ENCODE results near the gene TRIM63. TPM values are rescaled to one million over a fixed set of nuclear protein-coding genes. Genes with fewer than 3 reads are reported as not detected.
A peak's percentile ranks its signal among the peaks of the same experiment; 100 is the strongest.

The TRIM63 gene
- total RNA-seq, 1 experiment from 2014 or later = not detected

GRCh38 chr1:26111530-26112406, 44.3 kb upstream of the TRIM63 start, which contains the start of gene PDIK1L (continued):
- TF ChIP-seq SP1 (CRISPR knock-in tag; conservative IDR thresholded peaks at IDR 0.05) (peak; percentile 89), USF1 (CRISPR knock-in tag; IDR thresholded peaks at IDR 0.05) (peak; percentile 56; the same call in 1 of the 2 replicates)
- TF ChIP-seq, protein P1, sequence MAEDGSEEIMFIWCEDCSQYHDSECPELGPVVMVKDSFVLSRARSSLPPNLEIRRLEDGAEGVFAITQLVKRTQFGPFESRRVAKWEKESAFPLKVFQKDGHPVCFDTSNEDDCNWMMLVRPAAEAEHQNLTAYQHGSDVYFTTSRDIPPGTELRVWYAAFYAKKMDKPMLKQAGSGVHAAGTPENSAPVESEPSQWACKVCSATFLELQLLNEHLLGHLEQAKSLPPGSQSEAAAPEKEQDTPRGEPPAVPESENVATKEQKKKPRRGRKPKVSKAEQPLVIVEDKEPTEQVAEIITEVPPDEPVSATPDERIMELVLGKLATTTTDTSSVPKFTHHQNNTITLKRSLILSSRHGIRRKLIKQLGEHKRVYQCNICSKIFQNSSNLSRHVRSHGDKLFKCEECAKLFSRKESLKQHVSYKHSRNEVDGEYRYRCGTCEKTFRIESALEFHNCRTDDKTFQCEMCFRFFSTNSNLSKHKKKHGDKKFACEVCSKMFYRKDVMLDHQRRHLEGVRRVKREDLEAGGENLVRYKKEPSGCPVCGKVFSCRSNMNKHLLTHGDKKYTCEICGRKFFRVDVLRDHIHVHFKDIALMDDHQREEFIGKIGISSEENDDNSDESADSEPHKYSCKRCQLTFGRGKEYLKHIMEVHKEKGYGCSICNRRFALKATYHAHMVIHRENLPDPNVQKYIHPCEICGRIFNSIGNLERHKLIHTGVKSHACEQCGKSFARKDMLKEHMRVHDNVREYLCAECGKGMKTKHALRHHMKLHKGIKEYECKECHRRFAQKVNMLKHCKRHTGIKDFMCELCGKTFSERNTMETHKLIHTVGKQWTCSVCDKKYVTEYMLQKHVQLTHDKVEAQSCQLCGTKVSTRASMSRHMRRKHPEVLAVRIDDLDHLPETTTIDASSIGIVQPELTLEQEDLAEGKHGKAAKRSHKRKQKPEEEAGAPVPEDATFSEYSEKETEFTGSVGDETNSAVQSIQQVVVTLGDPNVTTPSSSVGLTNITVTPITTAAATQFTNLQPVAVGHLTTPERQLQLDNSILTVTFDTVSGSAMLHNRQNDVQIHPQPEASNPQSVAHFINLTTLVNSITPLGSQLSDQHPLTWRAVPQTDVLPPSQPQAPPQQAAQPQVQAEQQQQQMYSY (CRISPR knock-in tag; IDR thresholded peaks at IDR 0.05) = 0 out of 2 replicates have a peak, but pooled peaks have one; percentile 6

GRCh38 chr1:26110731-26111529, 43.5 kb upstream of the TRIM63 start:
- Mint-ChIP-seq H3K4me1 (peaks cover 25% of the 10 kb centered on the region), H3K27me3 (ENCODE audit: low read depth) (peaks cover 17% of the 10 kb centered on the region), H3K4me3 (peak overlapping the region; percentile 92), H3K36me3 (peaks cover 6% of the 10 kb centered on the region; the same call in 1 of the 2 replicates), H3K9me3 (no peaks in the 10 kb centered on the region), H3K27ac (peak overlapping the region; percentile 63; the same call in 1 of the 2 replicates)
- peak; percentile 79 for DNase-seq (ENCODE audit: low spot score)
- POLR2A ChIA-PET = interaction anchor here (0.6 to 2.0 kb wide), 3 partner anchors 28 to 54 kb away, joined by 3 to 9 read pairs (median 3); no protein-coding TSS in a partner anchor
- peak; percentile 42 for ATAC-seq
- CTCF ChIA-PET = interaction anchor here (0.8 to 5.1 kb wide), 3 partner anchors 31 to 123 kb away, joined by 3 to 41 read pairs (median 7); partner anchors contain the start of gene CEP85
- TF ChIP-seq, protein P2, sequence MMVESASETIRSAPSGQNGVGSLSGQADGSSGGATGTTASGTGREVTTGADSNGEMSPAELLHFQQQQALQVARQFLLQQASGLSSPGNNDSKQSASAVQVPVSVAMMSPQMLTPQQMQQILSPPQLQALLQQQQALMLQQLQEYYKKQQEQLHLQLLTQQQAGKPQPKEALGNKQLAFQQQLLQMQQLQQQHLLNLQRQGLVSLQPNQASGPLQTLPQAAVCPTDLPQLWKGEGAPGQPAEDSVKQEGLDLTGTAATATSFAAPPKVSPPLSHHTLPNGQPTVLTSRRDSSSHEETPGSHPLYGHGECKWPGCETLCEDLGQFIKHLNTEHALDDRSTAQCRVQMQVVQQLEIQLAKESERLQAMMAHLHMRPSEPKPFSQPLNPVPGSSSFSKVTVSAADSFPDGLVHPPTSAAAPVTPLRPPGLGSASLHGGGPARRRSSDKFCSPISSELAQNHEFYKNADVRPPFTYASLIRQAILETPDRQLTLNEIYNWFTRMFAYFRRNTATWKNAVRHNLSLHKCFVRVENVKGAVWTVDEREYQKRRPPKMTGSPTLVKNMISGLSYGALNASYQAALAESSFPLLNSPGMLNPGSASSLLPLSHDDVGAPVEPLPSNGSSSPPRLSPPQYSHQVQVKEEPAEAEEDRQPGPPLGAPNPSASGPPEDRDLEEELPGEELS (CRISPR knock-in tag; IDR thresholded peaks at IDR 0.05) = peak; percentile 36; the same call in 1 of the 2 replicates
- TF ChIP-seq AR (CRISPR knock-in tag; IDR thresholded peaks at IDR 0.05) (no peak), ATF6 (CRISPR knock-in tag; IDR thresholded peaks at IDR 0.05) (no peak), E2F4 (CRISPR knock-in tag; IDR thresholded peaks at IDR 0.05; ENCODE audit: borderline replicate concordance, low read depth) (no peak), NR2C2 (CRISPR knock-in tag; IDR thresholded peaks at IDR 0.05) (no peak), ZNF396 (CRISPR knock-in tag; IDR thresholded peaks at IDR 0.05; ENCODE audit: borderline replicate concordance) (no peak), KAT7 (CRISPR knock-in tag; IDR thresholded peaks at IDR 0.05; ENCODE audit: borderline replicate concordance) (no peak), E2F1 (CRISPR knock-in tag; IDR thresholded peaks at IDR 0.05) (0 out of 2 replicates have a peak, but pooled peaks have one; percentile 13), USF1 (CRISPR knock-in tag; IDR thresholded peaks at IDR 0.05) (no peak), PREB (CRISPR knock-in tag; IDR thresholded peaks at IDR 0.05; ENCODE audit: borderline replicate concordance) (no peak), CBFB (CRISPR knock-in tag; IDR thresholded peaks at IDR 0.05; ENCODE audit: low read depth) (no peak)
